HUDEP-2 (cell line): ENCODE measurements around the gene WDR74.
"Not testable (repeated sequence)": the region's sequence is repeated elsewhere in the genome, so short reads cannot be mapped to it uniquely, and the experiment has no call there.

Source experiments
- DNase-seq, 76 experiments: peaks; one replicate each; lab custom pipeline; 2025; ENCODE audit not compliant: unreplicated experiment in 76 of 76; lab: John Stamatoyannopoulos, UW

Gene WDR74

DNA sequence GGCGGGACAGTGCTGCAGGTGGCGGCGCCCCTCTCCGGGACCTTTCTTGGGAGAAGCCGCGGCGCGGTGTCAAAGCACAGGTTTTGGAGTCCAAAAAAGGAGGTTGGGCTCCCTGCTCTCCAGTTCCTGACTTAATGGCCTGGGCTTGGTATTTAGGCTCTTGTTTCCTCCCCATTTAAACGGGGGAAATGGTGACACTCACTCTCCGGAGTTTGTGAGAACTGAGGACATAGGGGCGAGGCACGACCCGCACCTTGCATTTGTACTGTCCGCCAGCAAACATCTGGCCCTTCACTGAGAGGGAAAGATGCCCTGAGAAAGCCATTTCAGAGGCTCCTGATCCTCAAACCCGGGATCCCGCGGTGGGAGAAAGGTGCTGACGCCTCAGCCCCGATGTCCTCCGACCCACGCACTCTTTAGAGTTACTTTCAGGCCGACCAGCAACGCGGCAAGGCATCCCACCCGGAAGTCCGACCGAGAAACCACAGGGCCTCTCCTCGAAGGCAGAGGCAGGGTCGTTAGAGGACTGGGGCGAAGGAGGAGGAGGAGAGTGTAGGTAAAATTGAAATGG, 2.9 kb upstream of the WDR74 start:
- no peak for DNase-seq

DNA sequence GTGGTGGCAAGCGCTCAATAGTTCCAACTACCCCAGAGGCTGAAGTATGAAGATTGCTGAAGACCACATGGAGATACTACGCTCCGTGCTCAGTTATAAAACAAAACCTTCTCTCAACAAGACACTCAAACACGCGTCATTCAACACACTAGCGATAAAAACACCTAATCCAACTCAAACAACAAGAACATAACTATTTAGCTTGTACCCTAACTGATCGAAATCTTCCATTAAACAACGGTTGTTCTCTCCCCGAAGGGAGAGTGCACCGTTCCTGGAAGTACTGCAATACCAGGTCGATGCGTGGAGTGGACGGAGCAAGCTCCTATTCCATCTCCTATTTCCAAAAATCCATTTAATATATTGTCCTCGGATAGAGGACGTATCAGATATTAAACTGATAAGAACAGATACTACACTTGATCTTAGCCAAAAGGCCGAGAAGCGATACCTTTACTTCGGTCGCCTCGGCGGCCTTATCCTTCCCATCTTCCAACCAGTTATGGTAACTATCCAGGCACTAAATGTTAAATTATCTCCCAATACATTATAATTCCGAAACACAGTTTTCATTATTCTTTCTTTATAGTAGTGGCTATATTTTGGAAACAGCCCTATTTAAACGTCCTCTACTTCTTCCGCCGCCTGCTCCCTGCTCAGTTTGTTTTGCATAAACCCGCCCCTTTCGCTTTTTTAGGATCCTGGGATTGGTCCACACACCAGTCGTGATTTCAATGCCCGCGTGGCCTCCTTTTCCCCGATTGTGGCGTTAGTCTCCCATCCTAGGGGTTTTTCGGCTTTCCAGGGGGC, 2.2 kb upstream of the WDR74 start:
- peak; percentile 34 to 99 (median 86) for DNase-seq

DNA sequence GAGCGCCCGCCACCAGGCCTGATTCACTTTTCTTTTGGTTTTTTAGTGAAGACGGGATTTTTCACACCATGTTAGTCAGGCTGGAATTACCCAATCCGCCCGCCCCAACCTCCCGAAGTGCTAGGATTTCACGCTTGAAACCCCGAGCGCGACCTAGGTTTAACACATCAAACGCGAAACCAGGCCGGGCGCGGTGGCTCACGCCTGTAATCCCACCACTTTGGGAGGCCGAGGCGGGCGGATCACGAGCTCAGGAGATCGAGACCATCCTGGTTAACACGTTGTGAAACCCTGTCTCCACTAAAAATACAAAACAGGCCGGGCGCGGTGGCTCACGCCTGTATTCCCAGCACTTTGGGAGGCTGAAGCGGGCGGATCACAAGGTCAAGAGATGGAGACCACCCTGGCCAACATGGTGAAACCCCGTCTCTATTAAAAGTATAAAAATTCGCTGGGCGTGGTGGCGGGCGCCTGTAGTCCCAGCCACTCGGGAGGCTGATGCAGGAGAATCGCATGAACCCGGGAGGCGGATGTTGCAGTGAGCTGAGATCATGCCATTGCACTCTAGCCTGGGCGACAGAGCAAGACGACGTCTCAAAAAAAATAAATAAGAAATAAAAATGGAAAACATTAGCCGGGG, 1.5 kb upstream of the WDR74 start:
- peak in 40 of 76 experiments; percentile 21 to 86 (median 66) for DNase-seq

DNA sequence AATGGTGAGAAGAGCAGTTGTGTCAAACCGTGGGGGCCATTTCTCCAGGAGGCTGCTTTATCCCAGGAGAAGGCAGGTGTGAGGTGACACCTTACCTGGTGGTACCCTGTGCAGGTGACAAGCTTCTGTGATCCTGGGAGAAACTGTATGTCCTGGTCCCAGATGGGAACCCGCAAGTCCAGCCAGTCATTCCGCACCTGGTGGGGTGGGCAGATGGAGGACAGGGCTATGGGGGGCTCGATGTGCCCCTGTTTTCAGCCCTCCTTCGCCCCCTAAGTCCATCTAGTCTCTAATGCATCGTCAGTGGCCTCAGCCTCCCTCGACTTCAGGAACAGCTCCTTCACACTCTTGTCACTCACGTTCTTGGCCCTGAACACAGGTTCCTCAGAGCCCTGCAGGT, 4.1 kb downstream of the WDR74 start:
- DNase-seq: no peak

GRCh38 chr11:62832336-62833234, 6.8 kb downstream of the WDR74 start, which contains the start of gene TEX54:
TEX54 (minus strand) TSS chr11:62832841.
- peak in 11 of 76 experiments; percentile 23 to 89 (median 39) for DNase-seq

DNA sequence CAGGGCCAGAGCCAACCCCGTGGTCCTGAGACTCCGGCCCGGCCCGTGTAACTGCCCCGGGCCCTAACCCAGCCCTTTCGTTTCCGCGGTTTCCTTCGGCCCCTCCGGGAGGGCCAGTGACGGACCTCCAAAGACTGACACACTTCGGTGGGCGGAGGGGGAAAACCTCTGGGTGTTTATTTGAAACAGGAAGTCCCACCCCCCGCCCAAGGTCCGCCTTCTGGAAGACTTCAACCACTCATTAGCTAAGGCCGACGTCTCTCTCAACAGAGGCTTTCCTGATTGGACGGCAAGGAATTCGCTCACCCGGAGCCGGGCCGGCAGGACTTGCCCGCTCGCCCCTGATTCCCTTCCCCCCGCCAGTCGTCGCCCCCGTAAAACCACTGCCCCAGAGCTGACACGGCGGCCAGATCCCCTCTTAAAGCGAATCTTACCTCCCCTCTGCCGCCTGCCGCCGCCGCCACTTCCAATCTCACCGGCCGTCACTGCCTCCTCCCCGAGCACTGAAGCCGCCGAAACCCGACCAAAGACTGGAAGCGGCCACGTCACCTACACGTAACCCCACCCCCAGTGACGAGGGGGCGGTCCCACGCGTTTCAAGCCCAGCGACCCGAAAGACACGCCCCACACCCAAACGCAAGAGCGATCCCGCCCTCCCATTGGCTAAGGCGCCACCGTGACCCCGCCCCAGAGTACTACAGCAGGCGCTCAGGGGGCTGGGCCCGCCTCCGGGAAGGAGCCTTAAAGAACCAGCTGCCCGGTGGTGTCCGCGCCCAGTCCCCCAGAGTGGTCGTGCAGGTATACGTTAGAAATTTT, 7.7 kb downstream of the WDR74 start, which contains the start of gene STX5:
TSS of gene STX5 (minus strand) at position 532 of the 816 bp plus-strand sequence. CDS start 808 bp downstream, outside the sequence.
- peak in 75 of 76 experiments; percentile 54 to 99 (median 97) for DNase-seq

- DNase-seq: peak in 1 of 76 experiments; percentile 37
These were observed 8.4 kb downstream of the WDR74 start for GRCh38 chr11:62830904-62831519.

DNA sequence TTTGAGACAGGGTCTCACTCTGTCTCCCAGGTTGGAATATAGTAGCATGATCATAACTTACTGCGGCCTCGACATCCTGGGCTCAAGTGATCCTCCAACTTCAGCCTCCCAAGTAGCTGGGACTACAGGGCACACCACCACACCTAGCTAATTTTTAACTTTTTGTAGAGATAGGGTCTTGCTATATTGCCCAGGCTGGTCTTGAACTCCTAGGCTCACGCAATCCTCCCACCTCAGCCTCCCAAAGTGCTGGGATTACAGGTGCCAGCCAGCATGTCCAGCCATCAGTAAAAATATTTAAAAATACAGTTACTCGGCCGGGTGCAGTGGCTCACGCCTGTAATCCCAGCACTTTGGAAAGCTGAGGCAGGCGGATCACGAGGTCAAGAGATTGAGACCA, 11.3 kb downstream of the WDR74 start:
- not testable (repeated sequence) for DNase-seq

DNA sequence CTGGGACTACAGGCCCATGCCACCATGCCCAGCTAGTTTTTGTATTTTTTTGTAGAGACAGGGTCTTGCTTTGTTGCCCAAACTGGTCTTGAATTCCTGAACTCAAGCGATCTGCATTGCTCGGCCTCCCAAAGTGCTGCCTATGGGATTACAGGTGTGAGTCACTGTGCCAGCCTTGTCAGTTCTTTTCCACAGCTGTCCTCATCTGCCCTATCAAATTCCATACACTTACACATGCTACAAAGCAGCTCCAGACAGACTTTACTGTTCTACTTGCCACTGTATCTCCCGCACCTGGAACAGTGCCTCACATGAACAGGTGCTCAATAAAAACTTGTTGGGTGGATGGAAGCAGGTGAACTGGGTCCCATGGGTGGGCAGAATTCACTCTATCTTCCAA, 15.7 kb downstream of the WDR74 start:
- DNase-seq: no peak

DNA sequence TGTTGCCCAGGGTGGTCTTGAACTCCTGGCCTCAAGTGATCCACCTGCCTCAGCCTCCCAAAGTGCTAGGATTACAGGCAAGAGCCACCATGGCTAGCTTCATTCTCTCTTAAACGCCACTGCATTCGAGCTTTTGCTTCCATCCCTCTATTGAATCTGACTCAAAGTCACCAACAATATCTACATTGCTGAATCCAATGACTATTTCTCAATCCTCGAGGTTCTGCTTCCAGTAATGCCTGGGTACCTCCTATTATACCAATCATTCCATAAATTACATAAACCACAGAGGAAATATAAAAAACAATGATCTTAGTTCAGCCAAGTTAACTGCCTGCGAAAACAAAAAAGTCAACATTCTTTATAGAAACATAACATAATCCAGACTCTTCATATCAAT, 22.3 kb downstream of the WDR74 start:
- no peak for DNase-seq

DNA sequence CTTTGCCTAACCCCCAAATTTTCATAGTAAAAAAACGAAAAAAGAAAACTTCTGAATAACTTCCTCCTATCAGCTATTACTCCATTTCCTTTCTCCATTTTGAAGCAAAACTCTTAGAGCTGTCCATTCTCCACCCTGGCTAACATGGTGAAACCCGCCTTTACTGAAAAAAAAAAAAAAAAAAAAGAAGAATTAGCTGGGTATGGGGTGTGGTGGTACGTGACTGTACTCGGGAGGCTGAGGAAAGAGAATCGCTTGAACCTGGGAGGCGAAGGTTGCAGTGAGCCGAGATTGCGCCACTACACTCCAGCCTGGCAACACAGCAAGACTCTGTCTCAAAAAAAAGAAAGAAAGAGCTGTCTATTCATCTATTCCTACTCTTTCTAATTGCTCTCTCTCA, 22.8 kb downstream of the WDR74 start:
- no peak for DNase-seq

- no peak for DNase-seq
These were observed 27.7 kb downstream of the WDR74 start for GRCh38 chr11:62811659-62812058.

DNA sequence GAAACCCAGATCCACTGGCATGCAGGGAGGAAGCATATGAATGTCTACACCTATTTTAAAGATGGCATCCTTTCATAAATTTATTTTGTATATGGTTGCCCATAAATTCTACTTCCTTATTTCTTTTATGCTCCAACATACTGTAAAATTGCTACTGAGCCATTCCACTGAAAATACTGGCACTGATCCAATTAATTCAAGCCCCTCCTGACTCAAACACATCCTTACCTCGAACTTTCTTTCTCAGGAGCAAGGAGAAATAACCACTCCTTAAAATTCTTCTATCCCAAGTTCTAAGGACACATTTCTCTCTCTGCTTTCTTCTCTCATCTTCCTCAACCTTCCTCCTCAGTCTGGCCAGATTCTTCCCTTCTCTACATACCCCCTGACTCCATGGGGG, 28.6 kb downstream of the WDR74 start:
- no peak for DNase-seq

- DNase-seq: no peak
These were observed 32.7 kb downstream of the WDR74 start for GRCh38 chr11:62806611-62807121.

DNA sequence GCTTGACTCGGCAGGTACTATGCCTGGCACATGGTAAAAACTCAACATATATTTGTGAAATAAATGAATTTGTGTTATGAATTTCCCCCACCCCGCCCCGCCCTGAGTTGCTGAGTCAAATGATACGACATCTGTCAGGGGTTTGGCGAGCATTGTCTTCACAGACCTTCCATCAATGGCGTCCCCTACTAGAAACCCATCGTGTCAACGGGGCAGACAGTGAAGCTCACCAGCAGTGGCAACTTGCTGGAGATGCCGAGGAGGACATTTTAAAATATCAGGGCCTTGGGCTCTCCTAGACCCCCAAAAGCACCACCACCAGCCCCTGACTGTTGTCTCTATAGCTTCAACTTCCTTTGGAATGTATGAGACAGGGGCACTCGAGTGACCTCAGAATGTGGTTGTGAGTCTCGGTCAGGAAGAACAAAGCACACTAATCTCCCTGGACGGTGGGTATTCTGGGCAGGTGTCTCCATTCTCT, 33.4 kb downstream of the WDR74 start:
- DNase-seq: peak in 8 of 76 experiments; percentile 12 to 44 (median 27)

DNA sequence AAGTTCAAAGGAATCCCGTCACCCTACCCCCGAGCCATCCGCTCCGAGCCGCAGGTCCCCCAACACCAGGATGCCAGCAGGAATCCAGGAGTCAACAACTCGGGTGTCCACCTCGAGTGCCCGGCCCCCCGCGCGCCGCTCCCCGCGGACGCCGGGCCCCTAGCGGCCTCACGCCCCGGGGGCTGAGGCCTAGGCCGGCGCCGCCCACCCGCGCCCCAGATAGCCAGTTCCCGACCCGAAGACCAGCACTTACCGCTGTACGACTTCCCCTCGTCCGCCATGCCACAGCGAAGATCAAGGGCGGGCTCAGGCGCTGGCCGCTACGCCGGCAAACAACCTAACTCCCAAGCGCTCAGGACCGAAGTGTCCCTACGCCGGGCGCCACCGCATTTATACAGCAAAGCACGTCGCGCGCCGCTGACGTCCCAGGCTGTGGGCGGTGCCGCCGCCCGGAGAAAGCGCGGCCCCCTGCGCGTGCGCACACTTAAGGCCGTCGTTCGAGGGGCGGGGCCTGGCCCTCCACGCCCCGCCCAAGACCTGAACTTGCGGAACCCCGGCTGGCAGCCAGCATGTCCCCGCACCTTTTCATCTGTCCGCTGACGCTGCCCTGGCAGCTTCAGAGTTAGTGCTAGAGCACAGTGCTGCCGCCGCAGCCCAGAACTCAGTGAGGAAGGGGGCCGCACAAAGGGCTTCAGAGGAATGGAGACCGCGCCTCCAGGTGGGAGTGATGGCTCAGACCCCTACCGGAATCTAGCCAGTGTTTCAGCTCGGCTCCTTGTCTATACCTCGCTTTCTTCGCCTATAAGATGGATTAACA, 34.1 kb downstream of the WDR74 start, which contains the start of gene NXF1:
TSS of gene NXF1 (minus strand) at position 365 of the 817 bp plus-strand sequence. CDS start at position 281, 84 bp downstream.
- DNase-seq: peak in 74 of 76 experiments; percentile 48 to 96 (median 89)

DNA sequence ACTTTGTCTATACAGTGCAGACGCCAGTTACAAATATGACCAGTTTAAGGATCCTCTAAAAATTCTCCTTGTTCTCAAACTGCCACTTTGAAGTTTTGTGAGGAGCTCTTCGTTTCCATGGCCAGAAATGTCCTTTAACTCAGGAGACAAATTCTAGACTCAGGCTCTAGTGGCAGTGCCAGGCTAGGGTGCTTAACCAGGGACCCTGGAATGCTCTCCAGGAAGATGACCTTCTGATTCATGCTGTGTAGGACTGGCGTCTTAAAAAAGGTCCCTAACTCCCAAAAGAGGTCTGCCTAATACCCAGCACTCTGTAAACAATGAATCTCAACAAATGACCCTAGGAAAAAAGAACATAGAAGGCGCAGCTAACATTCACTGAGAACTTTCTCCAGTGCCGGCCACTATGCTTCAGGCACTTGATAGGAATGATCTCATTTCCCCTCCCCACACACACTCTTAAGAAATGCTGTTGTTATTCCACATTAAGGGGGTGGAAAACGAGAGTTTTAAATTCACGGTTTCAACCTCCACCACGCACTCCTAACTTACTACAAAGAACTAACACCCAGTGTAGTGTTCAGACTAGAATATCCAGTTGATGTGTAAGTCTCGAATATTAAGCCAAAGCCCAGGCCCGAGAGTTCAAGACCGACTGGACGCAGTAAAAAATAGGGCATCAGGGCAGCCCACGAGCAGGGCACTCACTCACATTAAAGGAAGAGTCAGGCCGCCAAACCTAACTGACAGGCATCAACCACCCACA, 34.9 kb downstream of the WDR74 start:
- peak in 1 of 76 experiments; percentile 25 for DNase-seq
